Ascending aorta (tissue), 2 donors: ENCODE measurements around the gene CIC. TPM values are rescaled to one million over a fixed set of nuclear protein-coding genes. Genes with fewer than 3 reads are reported as not detected.

Experiments
- DNase-seq, 2 donors: peaks; one replicate each; pipeline ENCODE4 v3.0.0-alpha.2; 2019; ENCODE audit warnings: low spot score in 2 of 2
- H3K27ac ChIP-seq, 2 donors: fragments of 200-600 bp; sonication (generic); one replicate each; pipeline ENCODE4 v1.5.1; 2016 to 2017; ENCODE audit warnings: mild to moderate bottlenecking in 1 of 2
- H3K27me3 ChIP-seq: fragments of 200-600 bp; sonication (generic); one replicate; pipeline ENCODE4 v1.5.1; 2017
- H3K36me3 ChIP-seq, 2 donors: fragments of 200-600 bp; sonication (generic); one replicate each; pipeline ENCODE4 v1.5.1; 2016
- H3K4me1 ChIP-seq, 2 donors: fragments of 200-600 bp; sonication (generic); one replicate each; pipeline ENCODE4 v1.5.1; 2016 to 2017; ENCODE audit warnings: mild to moderate bottlenecking in 1 of 2
- H3K4me3 ChIP-seq, 2 donors: fragments of 200-600 bp; sonication (generic); one replicate each; pipeline ENCODE4 v1.5.1; 2016 to 2017; ENCODE audit warnings: mild to moderate bottlenecking in 1 of 2
- H3K9me3 ChIP-seq, 2 donors: fragments of 200-600 bp; sonication (generic); one replicate each; pipeline ENCODE4 v1.5.1; 2016
- intact Hi-C: fragments of 100-400 bp; cut with DNase I; formaldehyde crosslinking; loops from one replicate; pipeline ENCODE4 v1.15.1; 2023
- total RNA-seq: library from RNA; depleted of rRNA; stranded (reverse); fragments of >200 nt; gene quantifications from one replicate; pipeline ENCODE4 v1.1.0, GENCODE V29; 2016
- TF ChIP-seq, protein P1 (sequence below), 3 experiments: fragments of 200-600 bp in 2 of 3; fragments of 450-650 bp in 1 of 3; sonication (generic) in 2 of 3; IDR thresholded peaks; one replicate each; pipeline ENCODE4 v1.5.1; 2016 to 2019; ENCODE audit warnings: antibody characterized with exemption in 3 of 3, mild to moderate bottlenecking in 1 of 3, moderate library complexity in 1 of 3

The CIC gene
- total RNA-seq, 1 donor from 2014 or later, result 247 TPM

DNA sequence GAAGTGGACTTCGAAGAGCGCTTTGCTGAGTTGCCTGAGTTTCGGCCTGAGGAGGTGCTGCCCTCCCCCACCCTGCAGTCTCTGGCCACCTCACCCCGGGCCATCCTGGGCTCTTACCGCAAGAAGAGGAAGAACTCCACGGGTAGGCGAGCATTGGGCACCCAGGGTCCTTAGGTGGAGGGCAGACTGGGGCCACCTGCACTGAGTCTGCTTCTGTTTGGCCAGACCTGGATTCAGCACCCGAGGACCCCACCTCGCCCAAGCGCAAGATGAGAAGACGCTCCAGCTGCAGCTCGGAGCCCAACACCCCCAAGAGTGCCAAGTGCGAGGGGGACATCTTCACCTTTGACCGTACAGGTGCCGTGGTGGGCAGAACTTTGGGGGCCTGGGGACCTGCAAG is 24.9 kb downstream of the CIC start:
- no peak overlapping the region for H3K27ac ChIP-seq
- no peak for DNase-seq
- H3K36me3 ChIP-seq, result peaks cover 65 to 67% of the 10 kb centered on the region in 2 donors
- intact Hi-C loops, result no loop called here
- H3K27me3 ChIP-seq, result no peaks in the 10 kb centered on the region
- H3K4me1 ChIP-seq, result no peaks in the 10 kb centered on the region
- no peak overlapping the region for H3K4me3 ChIP-seq
- no peaks in the 10 kb centered on the region for H3K9me3 ChIP-seq
- TF ChIP-seq, protein P1, sequence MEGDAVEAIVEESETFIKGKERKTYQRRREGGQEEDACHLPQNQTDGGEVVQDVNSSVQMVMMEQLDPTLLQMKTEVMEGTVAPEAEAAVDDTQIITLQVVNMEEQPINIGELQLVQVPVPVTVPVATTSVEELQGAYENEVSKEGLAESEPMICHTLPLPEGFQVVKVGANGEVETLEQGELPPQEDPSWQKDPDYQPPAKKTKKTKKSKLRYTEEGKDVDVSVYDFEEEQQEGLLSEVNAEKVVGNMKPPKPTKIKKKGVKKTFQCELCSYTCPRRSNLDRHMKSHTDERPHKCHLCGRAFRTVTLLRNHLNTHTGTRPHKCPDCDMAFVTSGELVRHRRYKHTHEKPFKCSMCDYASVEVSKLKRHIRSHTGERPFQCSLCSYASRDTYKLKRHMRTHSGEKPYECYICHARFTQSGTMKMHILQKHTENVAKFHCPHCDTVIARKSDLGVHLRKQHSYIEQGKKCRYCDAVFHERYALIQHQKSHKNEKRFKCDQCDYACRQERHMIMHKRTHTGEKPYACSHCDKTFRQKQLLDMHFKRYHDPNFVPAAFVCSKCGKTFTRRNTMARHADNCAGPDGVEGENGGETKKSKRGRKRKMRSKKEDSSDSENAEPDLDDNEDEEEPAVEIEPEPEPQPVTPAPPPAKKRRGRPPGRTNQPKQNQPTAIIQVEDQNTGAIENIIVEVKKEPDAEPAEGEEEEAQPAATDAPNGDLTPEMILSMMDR (IDR thresholded peaks at IDR 0.05), result no peak

DNA sequence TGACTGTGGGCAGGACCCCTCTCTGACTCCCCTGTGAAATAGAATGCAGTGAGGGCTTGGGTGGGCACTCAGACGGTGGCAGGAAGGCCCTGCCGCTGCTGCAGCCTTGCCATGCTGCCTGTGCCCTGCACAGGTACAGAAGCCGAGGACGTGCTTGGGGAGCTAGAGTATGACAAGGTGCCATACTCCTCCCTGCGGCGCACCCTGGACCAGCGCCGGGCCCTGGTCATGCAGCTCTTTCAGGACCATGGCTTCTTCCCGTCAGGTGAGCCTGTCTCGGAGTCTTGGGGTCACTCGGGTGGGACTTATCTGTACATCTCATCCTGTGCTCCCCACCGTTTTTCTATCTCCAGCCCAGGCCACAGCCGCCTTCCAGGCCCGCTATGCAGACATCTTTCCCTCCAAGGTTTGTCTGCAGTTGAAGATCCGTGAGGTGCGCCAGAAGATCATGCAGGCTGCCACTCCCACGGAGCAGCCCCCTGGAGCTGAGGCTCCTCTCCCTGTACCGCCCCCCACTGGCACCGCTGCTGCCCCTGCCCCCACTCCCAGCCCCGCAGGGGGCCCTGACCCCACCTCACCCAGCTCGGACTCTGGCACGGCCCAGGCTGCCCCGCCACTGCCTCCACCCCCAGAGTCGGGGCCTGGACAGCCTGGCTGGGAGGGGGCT is 25.6 kb downstream of the CIC start:
- H3K4me3 ChIP-seq, result no peak overlapping the region
- TF ChIP-seq, protein P1 (IDR thresholded peaks at IDR 0.05), result no peak
- H3K27ac ChIP-seq, result no peak overlapping the region
- intact Hi-C loops, result no loop called here
- no peaks in the 10 kb centered on the region for H3K27me3 ChIP-seq
- no peaks in the 10 kb centered on the region for H3K9me3 ChIP-seq
- H3K4me1 ChIP-seq, result no peaks in the 10 kb centered on the region
- H3K36me3 ChIP-seq, result peaks cover 58 to 61% of the 10 kb centered on the region in 2 donors
- DNase-seq, result no peak

DNA sequence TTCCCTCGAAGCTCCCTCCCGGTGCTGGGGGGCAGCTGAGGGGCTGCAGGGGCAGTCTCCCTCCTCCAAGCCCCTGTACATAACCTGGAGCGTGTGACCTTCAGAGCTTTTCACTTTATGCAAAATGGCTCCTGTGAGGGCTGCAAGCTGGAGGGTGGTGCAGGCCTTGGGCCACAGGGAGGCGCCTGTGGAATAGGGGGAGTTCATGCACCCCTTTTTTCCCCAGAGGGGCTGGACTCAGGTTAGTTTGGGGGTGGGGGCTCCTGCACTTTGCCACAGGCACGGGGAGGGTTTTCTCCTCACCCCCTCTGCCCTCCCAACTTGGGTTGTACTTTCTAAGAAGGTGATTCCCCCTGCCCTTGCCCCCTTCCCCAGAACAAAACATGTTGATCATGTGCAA is 26.3 kb downstream of the CIC start:
- TF ChIP-seq, protein P1 (IDR thresholded peaks at IDR 0.05), result no peak
- peaks cover 51 to 53% of the 10 kb centered on the region in 2 donors for H3K36me3 ChIP-seq

DNA sequence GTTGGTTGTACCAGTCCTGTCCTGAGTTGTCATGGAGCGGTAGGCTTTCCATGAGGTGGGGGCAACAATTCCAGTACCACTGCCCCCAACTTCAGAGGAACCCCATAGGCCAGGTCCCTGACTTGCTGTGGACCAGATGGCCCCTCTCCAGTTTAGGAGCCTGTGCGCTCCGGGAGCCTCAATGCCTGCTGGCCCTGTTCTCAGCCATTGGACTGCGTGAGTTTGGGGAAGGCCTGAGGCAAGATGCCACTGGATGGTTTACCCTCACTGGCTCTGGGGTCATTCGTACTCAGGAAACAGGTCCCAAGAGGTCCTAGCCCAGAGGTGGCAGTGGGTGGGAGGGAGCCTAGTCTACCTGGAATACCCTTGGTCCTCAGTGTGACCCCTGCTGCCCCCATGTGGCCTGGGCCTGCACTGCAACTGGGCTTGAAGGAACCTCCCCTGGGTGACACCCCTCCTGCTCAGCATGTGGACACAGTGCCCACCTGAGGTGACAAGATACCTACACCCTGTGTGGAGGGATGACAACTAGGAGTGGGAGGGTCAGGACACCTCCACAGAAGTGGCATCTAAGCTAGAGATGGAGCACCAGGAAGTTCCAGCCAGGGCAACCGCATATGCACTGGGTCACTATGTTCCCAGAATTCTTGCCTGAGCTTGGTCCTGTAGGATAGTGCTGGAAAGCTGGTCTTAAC is 26.9 kb downstream of the CIC start:
- Histone ChIP-seq H3K27me3 (no peaks in the 10 kb centered on the region), H3K4me1 (no peaks in the 10 kb centered on the region), H3K9me3 (no peaks in the 10 kb centered on the region), H3K27ac (no peak overlapping the region), H3K4me3 (no peak overlapping the region), H3K36me3 (peaks cover 45 to 47% of the 10 kb centered on the region in 2 donors)
- intact Hi-C loops, result loop anchor here (1.0 to 2.0 kb wide), 2 partner anchors 50 to 163 kb away; partner anchors contain the start of gene POU2F2
- TF ChIP-seq, protein P1 (IDR thresholded peaks at IDR 0.05), result peak; percentile 89 to 96 (median 93)
- peak in 1 of 2 donors; percentile 92 for DNase-seq

More for the DNA sequence above, 26.3 kb downstream of the CIC start:
- Histone ChIP-seq H3K27me3 (no peaks in the 10 kb centered on the region), H3K4me1 (no peaks in the 10 kb centered on the region), H3K27ac (no peak overlapping the region), H3K9me3 (no peaks in the 10 kb centered on the region), H3K4me3 (no peak overlapping the region)
- DNase-seq, result no peak
- intact Hi-C loops, result no loop called here

DNA sequence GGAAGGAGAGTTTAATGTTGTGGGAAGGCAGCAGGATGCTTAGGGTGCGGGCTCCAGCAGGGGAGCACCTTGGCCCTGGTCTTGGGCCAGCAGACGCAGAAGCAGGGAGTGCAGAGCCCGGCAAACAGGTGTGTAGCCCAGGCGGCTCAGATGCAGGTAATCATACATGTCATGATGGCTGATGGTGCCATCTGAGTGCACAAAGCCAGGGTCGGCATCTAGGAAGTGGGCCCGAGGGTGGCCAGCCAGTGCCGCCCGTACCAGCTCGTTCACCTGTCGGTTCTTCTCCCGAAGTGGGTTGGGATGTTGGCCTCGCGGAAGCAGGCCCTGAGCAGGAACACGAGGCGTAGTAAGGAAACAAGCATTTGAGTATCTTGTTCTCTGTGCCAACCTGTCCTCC is 28.0 kb downstream of the CIC start:
- no peak overlapping the region for H3K4me3 ChIP-seq
- TF ChIP-seq, protein P1 (IDR thresholded peaks at IDR 0.05), result no peak
- no peaks in the 10 kb centered on the region for H3K27me3 ChIP-seq
- peaks cover 2 to 5% of the 10 kb centered on the region in 2 donors for H3K4me1 ChIP-seq
- intact Hi-C loops, result loop anchor here (2.0 kb wide), 1 partner anchor 164 kb away; the partner anchor contains the start of gene POU2F2
- peaks cover 34 to 36% of the 10 kb centered on the region in 2 donors for H3K36me3 ChIP-seq
- no peak for DNase-seq
- no peaks in the 10 kb centered on the region for H3K9me3 ChIP-seq
- no peak overlapping the region for H3K27ac ChIP-seq
